ENCODE measurements around the gene GRM4.
A peak's percentile ranks its signal among the peaks of the same experiment; 100 is the strongest.
"Not testable (repeated sequence)": the region's sequence is repeated elsewhere in the genome, so short reads cannot be mapped to it uniquely, and the experiment has no call there.

Gene GRM4

GRCh38 chr6:34146021-34146782 lies at the start of gene GRM4:
TSS of gene GRM4 (minus strand) at chr6:34146087. CDS start at chr6:34133496, 12,591 bp downstream.
- no peak for DNase-seq

- DNase-seq: no peak
Observed at GRCh38 chr6:34194772-34195171, 48.9 kb upstream of the GRM4 start.

GRCh38 chr6:34190504-34191122 lies 44.7 kb upstream of the GRM4 start:
- DNase-seq: no peak

- DNase-seq: peak; percentile 62
Observed at GRCh38 chr6:34189806-34190503, 44.1 kb upstream of the GRM4 start.

GRCh38 chr6:34184726-34185125 lies 38.8 kb upstream of the GRM4 start:
- DNase-seq: not testable (repeated sequence)

GRCh38 chr6:34182751-34183531 lies 37.1 kb upstream of the GRM4 start:
- peak; percentile 34 for DNase-seq

- DNase-seq: no peak
Observed at GRCh38 chr6:34181908-34182307, 36.0 kb upstream of the GRM4 start.

- no peak for DNase-seq
Observed at GRCh38 chr6:34179106-34179720, 33.3 kb upstream of the GRM4 start.

GRCh38 chr6:34178357-34179105 lies 32.6 kb upstream of the GRM4 start:
- no peak for DNase-seq

- no peak for DNase-seq
Observed at GRCh38 chr6:34177181-34177591, 31.3 kb upstream of the GRM4 start.

- no peak for DNase-seq
Observed at GRCh38 chr6:34176261-34177031, 30.6 kb upstream of the GRM4 start.

GRCh38 chr6:34174846-34175399 lies 29.0 kb upstream of the GRM4 start:
- DNase-seq: no peak

GRCh38 chr6:34172961-34173775 lies 27.3 kb upstream of the GRM4 start:
- no peak for DNase-seq

GRCh38 chr6:34170346-34170745 lies 24.5 kb upstream of the GRM4 start:
- DNase-seq: no peak

- DNase-seq: no peak
Observed at GRCh38 chr6:34169897-34170296, 24.0 kb upstream of the GRM4 start.

- no peak for DNase-seq
Observed at GRCh38 chr6:34161857-34162515, 16.1 kb upstream of the GRM4 start.

- DNase-seq: no peak
Observed at GRCh38 chr6:34159844-34160243, 14.0 kb upstream of the GRM4 start.

- DNase-seq: no peak
Observed at GRCh38 chr6:34158876-34159275, 13.0 kb upstream of the GRM4 start.

GRCh38 chr6:34157851-34158250 lies 12.0 kb upstream of the GRM4 start:
- no peak for DNase-seq

Data from hematopoietic multipotent progenitor cell treated with erythropoietin and hydrocortisone succinate and interleukin-3 and kit ligand, for 8 days (in vitro differentiated cells).